ENCODE data around the gene PXYLP1.

Gene PXYLP1

DNA sequence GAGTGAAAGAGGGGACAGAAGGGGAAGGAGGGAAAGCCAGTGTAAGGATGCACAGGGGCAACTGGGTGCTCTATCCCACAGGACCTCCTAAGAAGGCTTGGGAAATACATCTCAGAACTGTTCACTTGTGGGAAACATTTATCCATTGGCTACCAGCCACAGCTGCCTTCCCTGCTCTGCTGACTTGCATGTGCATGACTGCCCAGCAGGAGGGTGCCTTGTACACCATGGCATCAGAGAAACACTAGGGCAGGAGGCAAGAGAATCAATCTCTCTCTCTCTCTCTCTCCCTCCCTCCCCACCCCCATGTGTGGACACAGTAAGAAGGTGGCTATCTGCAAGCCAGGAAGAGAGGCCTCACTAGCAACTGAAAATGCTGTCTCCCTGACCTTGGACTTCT is 73.8 kb downstream of the PXYLP1 start:
- peak; percentile 88 for DNase-seq (ENCODE audit: low read depth)
- TF ChIP-seq, protein P1, sequence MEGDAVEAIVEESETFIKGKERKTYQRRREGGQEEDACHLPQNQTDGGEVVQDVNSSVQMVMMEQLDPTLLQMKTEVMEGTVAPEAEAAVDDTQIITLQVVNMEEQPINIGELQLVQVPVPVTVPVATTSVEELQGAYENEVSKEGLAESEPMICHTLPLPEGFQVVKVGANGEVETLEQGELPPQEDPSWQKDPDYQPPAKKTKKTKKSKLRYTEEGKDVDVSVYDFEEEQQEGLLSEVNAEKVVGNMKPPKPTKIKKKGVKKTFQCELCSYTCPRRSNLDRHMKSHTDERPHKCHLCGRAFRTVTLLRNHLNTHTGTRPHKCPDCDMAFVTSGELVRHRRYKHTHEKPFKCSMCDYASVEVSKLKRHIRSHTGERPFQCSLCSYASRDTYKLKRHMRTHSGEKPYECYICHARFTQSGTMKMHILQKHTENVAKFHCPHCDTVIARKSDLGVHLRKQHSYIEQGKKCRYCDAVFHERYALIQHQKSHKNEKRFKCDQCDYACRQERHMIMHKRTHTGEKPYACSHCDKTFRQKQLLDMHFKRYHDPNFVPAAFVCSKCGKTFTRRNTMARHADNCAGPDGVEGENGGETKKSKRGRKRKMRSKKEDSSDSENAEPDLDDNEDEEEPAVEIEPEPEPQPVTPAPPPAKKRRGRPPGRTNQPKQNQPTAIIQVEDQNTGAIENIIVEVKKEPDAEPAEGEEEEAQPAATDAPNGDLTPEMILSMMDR (conservative IDR thresholded peaks at IDR 0.05; ENCODE audit: low read depth, low read length): peak; percentile 40
- H3K4me3 ChIP-seq (ENCODE audit: low read length): no peak overlapping the region

DNA sequence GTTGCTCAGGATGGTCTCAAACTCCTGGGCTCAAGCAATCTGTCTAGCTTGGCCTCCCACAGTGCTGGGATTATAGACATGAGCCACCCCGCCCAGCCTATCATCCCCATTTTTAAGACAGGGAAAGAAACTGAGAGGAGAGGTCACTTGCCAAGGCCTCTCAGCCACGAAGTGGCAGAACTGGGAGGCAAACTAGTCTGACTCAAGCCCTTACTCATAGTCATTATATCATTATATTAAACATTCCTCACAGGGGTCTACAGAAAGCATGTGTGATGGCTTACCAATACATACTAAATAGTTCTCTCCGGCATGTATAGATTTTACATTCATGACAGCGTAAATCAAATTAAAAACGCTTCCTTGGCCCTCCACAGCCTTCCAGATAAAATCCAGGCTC is 74.7 kb downstream of the PXYLP1 start:
- no peak for DNase-seq (ENCODE audit: low read depth)
- TF ChIP-seq, protein P1 (conservative IDR thresholded peaks at IDR 0.05; ENCODE audit: low read depth, low read length): no peak
- no peak overlapping the region for H3K4me3 ChIP-seq (ENCODE audit: low read length)

DNA sequence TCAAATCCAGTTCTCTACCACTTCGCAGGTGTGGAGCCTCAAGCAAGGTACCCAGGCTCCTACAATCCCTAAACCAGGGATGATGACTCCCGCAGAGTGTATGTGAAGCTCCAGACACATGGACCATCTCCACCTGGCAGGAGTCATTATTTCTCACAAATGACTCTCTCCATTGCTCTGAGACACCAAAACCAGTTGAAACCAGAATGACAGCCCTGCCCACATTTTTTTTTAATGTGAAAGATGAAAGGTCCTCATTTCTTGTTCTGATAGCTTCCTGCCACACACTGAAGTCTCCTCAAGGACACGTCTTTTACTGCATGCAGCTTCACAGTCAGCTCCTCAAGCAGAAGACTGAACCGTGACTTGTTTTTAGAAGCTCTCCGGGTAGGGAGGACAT is 75.3 kb downstream of the PXYLP1 start:
- TF ChIP-seq, protein P1 (conservative IDR thresholded peaks at IDR 0.05; ENCODE audit: low read depth, low read length): no peak
- DNase-seq (ENCODE audit: low read depth): no peak
- H3K4me3 ChIP-seq (ENCODE audit: low read length): no peak overlapping the region

DNA sequence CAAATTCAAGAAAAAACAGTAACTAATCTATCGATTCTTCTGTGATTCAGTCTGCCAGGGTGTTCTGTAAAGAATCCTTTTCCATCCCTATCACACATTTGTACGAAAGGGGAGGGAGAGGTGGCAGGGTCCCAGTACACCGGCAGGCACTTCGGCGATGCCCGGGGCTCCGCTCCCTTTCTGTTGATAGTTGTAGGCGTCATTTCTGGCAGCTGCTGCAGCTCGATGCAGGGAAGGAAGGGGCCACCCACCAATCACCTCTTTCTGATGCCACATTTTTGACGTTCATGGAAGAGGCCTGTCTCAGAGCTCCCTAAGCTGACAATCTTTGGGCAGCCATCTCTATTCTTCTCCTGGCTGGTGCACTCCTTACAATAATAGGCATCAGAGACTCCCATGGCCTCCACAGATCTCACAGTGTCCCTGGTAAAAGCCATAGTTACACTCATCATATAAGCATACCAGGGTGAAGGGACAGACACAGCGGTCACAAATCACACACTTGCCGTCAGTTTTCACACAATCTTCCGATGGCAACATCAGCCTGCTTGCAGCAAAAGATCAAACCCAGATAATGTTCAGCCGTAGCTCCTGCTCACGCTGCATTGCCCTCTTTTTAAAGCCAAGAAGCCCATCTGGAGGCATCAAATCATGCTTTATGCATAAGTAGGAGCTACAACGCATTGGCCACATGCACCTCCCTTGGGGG is 75.9 kb downstream of the PXYLP1 start:
- H3K4me3 ChIP-seq (ENCODE audit: low read length): no peak overlapping the region
- TF ChIP-seq, protein P1 (conservative IDR thresholded peaks at IDR 0.05; ENCODE audit: low read depth, low read length): no peak
- DNase-seq (ENCODE audit: low read depth): no peak

DNA sequence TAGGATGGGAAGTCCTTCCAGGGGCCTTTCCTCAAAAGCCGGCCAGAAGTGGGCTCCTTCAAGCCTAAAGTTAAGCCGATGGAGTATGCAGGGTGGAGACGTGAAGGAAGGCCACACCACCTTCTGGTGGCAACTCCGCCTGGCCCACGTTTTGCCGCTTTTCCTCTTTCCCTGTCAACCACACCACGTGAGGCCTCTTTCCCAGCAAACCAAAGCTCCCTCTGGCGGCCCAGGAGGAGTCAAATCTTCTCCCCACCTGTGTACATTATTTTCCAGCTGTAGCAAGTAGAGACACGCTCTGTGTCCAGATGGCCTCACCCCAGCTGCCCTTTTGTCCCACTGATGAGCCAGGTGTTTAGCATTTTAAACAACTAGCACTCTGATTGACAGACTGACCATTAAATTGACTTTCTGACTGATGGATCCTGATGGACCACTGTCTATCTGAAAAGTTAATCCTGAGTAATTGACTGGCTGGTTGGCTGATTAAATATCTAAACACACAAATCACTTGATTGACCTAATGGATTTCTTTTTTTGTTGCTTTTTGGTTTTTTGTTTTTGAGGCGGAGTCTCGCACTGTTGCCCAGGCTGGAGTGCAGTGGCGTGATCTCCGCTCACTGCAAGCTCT is 77.1 kb downstream of the PXYLP1 start:
- TF ChIP-seq, protein P1 (conservative IDR thresholded peaks at IDR 0.05; ENCODE audit: low read depth, low read length): peak; percentile 84
- H3K4me3 ChIP-seq (ENCODE audit: low read length): no peak overlapping the region
- DNase-seq (ENCODE audit: low read depth): peak; percentile 30

DNA sequence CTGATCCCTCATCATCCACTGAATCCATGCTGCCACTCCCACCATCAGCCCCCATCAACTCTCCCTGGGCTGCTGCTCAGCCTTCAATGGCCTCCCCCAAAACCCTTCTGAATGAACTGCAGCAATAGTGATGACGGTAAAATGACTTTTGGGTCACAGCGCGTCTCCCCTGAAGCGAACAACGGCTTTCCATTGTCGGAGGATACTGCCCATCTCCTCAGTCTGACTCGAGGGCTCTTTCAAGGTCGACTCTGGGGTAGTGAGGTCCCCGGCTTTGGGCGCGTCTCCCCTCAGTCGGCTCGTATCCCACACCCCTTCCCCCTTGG is 79.5 kb downstream of the PXYLP1 start:
- H3K4me3 ChIP-seq (ENCODE audit: low read length): peak overlapping the region; percentile 90
- TF ChIP-seq, protein P1 (conservative IDR thresholded peaks at IDR 0.05; ENCODE audit: low read depth, low read length): no peak
- no peak for DNase-seq (ENCODE audit: low read depth)

Measured in retinal pigment epithelial cell (primary cell).